ENCODE results near the gene VSTM4. TPM values are rescaled to one million over a fixed set of nuclear protein-coding genes. Genes with fewer than 3 reads are reported as not detected.

Gene VSTM4
- total RNA-seq, 1 donor from 2014 or later, result 1.6 TPM

- no peak for DNase-seq (ENCODE audit: low read depth in 2 of 2)
Measured at GRCh38 chr10:49141541-49142332, 26.4 kb upstream of the VSTM4 start.

- DNase-seq (ENCODE audit: low read depth in 2 of 2), result no peak
Measured at GRCh38 chr10:49140304-49141177, 25.2 kb upstream of the VSTM4 start.

GRCh38 chr10:49139846-49140195 lies 24.5 kb upstream of the VSTM4 start:
- DNase-seq (ENCODE audit: low read depth in 2 of 2), result peak in 1 of 2 donors; percentile 32

- no peak for DNase-seq (ENCODE audit: low read depth in 2 of 2)
Measured at GRCh38 chr10:49139028-49139845, 23.9 kb upstream of the VSTM4 start.

GRCh38 chr10:49138361-49138891 lies 23.1 kb upstream of the VSTM4 start:
- no peak for DNase-seq (ENCODE audit: low read depth in 2 of 2)

GRCh38 chr10:49136525-49136924 lies 21.2 kb upstream of the VSTM4 start:
- no peak for DNase-seq (ENCODE audit: low read depth in 2 of 2)

- peak in 1 of 2 donors; percentile 14 for DNase-seq (ENCODE audit: low read depth in 2 of 2)
Measured at GRCh38 chr10:49135575-49136313, 20.4 kb upstream of the VSTM4 start.

- no peak for DNase-seq (ENCODE audit: low read depth in 2 of 2)
Measured at GRCh38 chr10:49134327-49134726, 19.0 kb upstream of the VSTM4 start.

- DNase-seq (ENCODE audit: low read depth in 2 of 2), result no peak
Measured at GRCh38 chr10:49133706-49134248, 18.5 kb upstream of the VSTM4 start, which contains the start of gene FAM170B. Gene FAM170B, minus strand, starts transcription at chr10:49134021. Its CDS starts 103 bp downstream, at chr10:49133918.

GRCh38 chr10:49132362-49132737 lies 17.0 kb upstream of the VSTM4 start:
- no peak for DNase-seq (ENCODE audit: low read depth in 2 of 2)

GRCh38 chr10:49131507-49132361 lies 16.4 kb upstream of the VSTM4 start:
- no peak for DNase-seq (ENCODE audit: low read depth in 2 of 2)

GRCh38 chr10:49129376-49129775 lies 14.1 kb upstream of the VSTM4 start:
- DNase-seq (ENCODE audit: low read depth in 2 of 2), result no peak

- no peak for DNase-seq (ENCODE audit: low read depth in 2 of 2)
Measured at GRCh38 chr10:49128854-49129253, 13.5 kb upstream of the VSTM4 start.

GRCh38 chr10:49123981-49124950 lies 8.9 kb upstream of the VSTM4 start:
- DNase-seq (ENCODE audit: low read depth in 2 of 2), result no peak

GRCh38 chr10:49120911-49121310 lies 5.6 kb upstream of the VSTM4 start:
- DNase-seq (ENCODE audit: low read depth in 2 of 2), result no peak

GRCh38 chr10:49119746-49120145 lies 4.4 kb upstream of the VSTM4 start:
- DNase-seq (ENCODE audit: low read depth in 2 of 2), result no peak

GRCh38 chr10:49118430-49119074 lies 3.2 kb upstream of the VSTM4 start:
- no peak for DNase-seq (ENCODE audit: low read depth in 2 of 2)
